GM23338 (cell line): ENCODE measurements around the gene POLR1A. TPM values are rescaled to one million over a fixed set of nuclear protein-coding genes. Genes with fewer than 3 reads are reported as not detected.
A peak's percentile ranks its signal among the peaks of the same experiment; 100 is the strongest.

Experiments
- ATAC-seq: fragments of 200-7000 bp; cut with Tn5 transposase; 3 replicates; pipeline ENCODE4 v1.9.1; 2020
- DNase-seq: peaks from one replicate; pipeline ENCODE4 v3.0.0-alpha.2; 2015; ENCODE audit warnings: low spot score
- H2AFZ ChIP-seq: fragments of 200-600 bp; sonication (generic); 2 replicates; pipeline ENCODE4 v1.8.0; 2016; ENCODE audit warnings: antibody characterized with exemption, mild to moderate bottlenecking, moderate library complexity
- H3F3A ChIP-seq: fragments of 200-600 bp; sonication (generic); replicated peaks from 2 replicates; pipeline ENCODE4 v1.8.0; 2017; ENCODE audit warnings: antibody characterized with exemption, mixed run types, low read depth
- H3K27ac ChIP-seq: fragments of 200-600 bp; sonication (generic); 2 replicates; pipeline ENCODE4 v1.6.1; 2016; ENCODE audit warnings: low read depth
- H3K27me3 ChIP-seq: fragments of 200-600 bp; sonication (generic); 2 replicates; pipeline ENCODE4 v1.8.0; 2016; ENCODE audit warnings: mild to moderate bottlenecking, mixed run types, moderate library complexity; ENCODE audit not compliant: insufficient read depth
- H3K36me3 ChIP-seq: fragments of 200-600 bp; sonication (generic); 2 replicates; pipeline ENCODE4 v1.8.0; 2016; ENCODE audit warnings: mild to moderate bottlenecking; ENCODE audit not compliant: insufficient read depth
- H3K4me1 ChIP-seq: fragments of 200-600 bp; sonication (generic); 2 replicates; pipeline ENCODE4 v1.8.0; 2016; ENCODE audit warnings: mild to moderate bottlenecking, moderate library complexity; ENCODE audit not compliant: insufficient read depth
- H3K4me2 ChIP-seq: fragments of 200-600 bp; sonication (generic); 2 replicates; pipeline ENCODE4 v1.7.1; 2017; ENCODE audit warnings: mixed run types
- H3K4me3 ChIP-seq: fragments of 200-600 bp; sonication (generic); 2 replicates; pipeline ENCODE4 v1.6.1; 2016; ENCODE audit warnings: mixed run types
- H3K79me2 ChIP-seq: fragments of 200-600 bp; sonication (generic); replicated peaks from 2 replicates; pipeline ENCODE4 v1.8.0; 2017; ENCODE audit warnings: mild to moderate bottlenecking; ENCODE audit not compliant: insufficient read depth
- H3K9me2 ChIP-seq: fragments of 200-600 bp; sonication (generic); 2 replicates; pipeline ENCODE4 v1.8.0; 2017; ENCODE audit not compliant: insufficient read depth
- H4K20me1 ChIP-seq: fragments of 200-600 bp; sonication (generic); replicated peaks from 2 replicates; pipeline ENCODE4 v1.8.0; 2017; ENCODE audit warnings: mild to moderate bottlenecking; ENCODE audit not compliant: insufficient read depth
- H3K27ac Mint-ChIP-seq: 2 replicates; pipeline ENCODE4 v1.8.0; 2020; ENCODE audit warnings: inconsistent platforms, mild to moderate bottlenecking, moderate library complexity, mixed read lengths
- H3K27me3 Mint-ChIP-seq: 3 replicates; pipeline ENCODE4 v1.8.0; 2022; ENCODE audit warnings: low read depth, mild to moderate bottlenecking, moderate library complexity, mixed read lengths, inconsistent platforms; ENCODE audit not compliant: insufficient read depth, poor library complexity
- H3K36me3 Mint-ChIP-seq: 3 replicates; pipeline ENCODE4 v1.8.0; 2021; ENCODE audit warnings: low read depth, mild to moderate bottlenecking, inconsistent platforms, moderate library complexity, mixed read lengths
- H3K4me1 Mint-ChIP-seq: 3 replicates; pipeline ENCODE4 v1.8.0; 2020; ENCODE audit warnings: mild to moderate bottlenecking, inconsistent platforms, mixed read lengths
- H3K4me3 Mint-ChIP-seq: 3 replicates; pipeline ENCODE4 v1.8.0; 2021; ENCODE audit warnings: moderate library complexity, mild to moderate bottlenecking, inconsistent platforms, mixed read lengths
- H3K9me3 Mint-ChIP-seq: 3 replicates; pipeline ENCODE4 v1.8.0; 2020; ENCODE audit warnings: moderate library complexity, mild to moderate bottlenecking, inconsistent platforms, mixed read lengths
- CREB1 ChIP-seq: fragments of 250-450 bp; sonication (Bioruptor Pico); IDR thresholded peaks from 2 replicates; pipeline ENCODE4 v1.5.0; 2020; ENCODE audit warnings: low read depth, mild to moderate bottlenecking, moderate library complexity
- ETS1 ChIP-seq: IDR thresholded peaks from 2 replicates; pipeline ENCODE4 v1.6.1; 2016; ENCODE audit warnings: antibody characterized with exemption
- EZH2 ChIP-seq: fragments of 200-600 bp; sonication (generic); IDR thresholded peaks from one replicate; pipeline ENCODE4 v1.8.0; 2017; ENCODE audit warnings: antibody characterized with exemption, mild to moderate bottlenecking, low read depth; ENCODE audit not compliant: unreplicated experiment
- NANOG ChIP-seq: IDR thresholded peaks from 2 replicates; pipeline ENCODE4 v1.6.1; 2016; ENCODE audit warnings: antibody characterized with exemption, borderline replicate concordance
- POLR2AphosphoS5 ChIP-seq: IDR thresholded peaks from 2 replicates; pipeline ENCODE4 v1.6.1; 2016; ENCODE audit warnings: antibody characterized with exemption, low read depth
- REST ChIP-seq: IDR thresholded peaks from one replicate; pipeline ENCODE4 v1.6.1; 2018; ENCODE audit warnings: antibody characterized with exemption; ENCODE audit not compliant: unreplicated experiment
- STAT1 ChIP-seq: IDR thresholded peaks from one replicate; pipeline ENCODE4 v1.6.1; 2016; ENCODE audit warnings: antibody characterized with exemption; ENCODE audit not compliant: unreplicated experiment
- ZNF114 ChIP-seq: fragments of 250-450 bp; sonication (Bioruptor Pico); IDR thresholded peaks from 2 replicates; pipeline ENCODE4 v1.5.0; 2020; ENCODE audit warnings: mild to moderate bottlenecking, moderate library complexity
- polyA plus RNA-seq: library from polyadenylated mRNA; unstranded; fragments of >200 nt; fragmentation: Nextera tagmentation; extraction: Ambion mirVana; gene quantifications from 2 replicates; pipeline ENCODE4 v1.2.1, GENCODE V29; 2016
- total RNA-seq: library from RNA; depleted of rRNA; stranded (reverse); fragments of >200 nt; shearing (Covaris generic); gene quantifications from 2 replicates; pipeline ENCODE4 v1.2.3, GENCODE V29; 2014

POLR1A gene
- total and polyA plus RNA-seq, 2 experiments from 2014 or later: 13.8 to 43.2 TPM

- ATAC-seq: no peak
Observed at GRCh38 chr2:86000131-86000937, 105.4 kb downstream of the POLR1A start.

More at GRCh38 chr2:86000131-86000937, 105.4 kb downstream of the POLR1A start:
- no peaks in the 10 kb centered on the region; the same call in 1 of the 2 replicates for H3K9me2 ChIP-seq
- peak overlapping the region; percentile 85 for H2AFZ ChIP-seq
- H3K4me1 ChIP-seq: peaks cover 8% of the 10 kb centered on the region; the same call in 1 of the 2 replicates
- H3K27ac Mint-ChIP-seq: peak overlapping the region; percentile 18; the same call in 1 of the 2 replicates
- H3F3A ChIP-seq: no peaks in the 10 kb centered on the region
- H3K4me1 Mint-ChIP-seq: peaks cover 11% of the 10 kb centered on the region
- H3K27ac ChIP-seq: no peak overlapping the region
- no peaks in the 10 kb centered on the region for H3K79me2 ChIP-seq
- H3K4me2 ChIP-seq: no peak overlapping the region
- H3K9me3 Mint-ChIP-seq: peaks cover 11% of the 10 kb centered on the region
- H3K27me3 Mint-ChIP-seq: peaks cover 2% of the 10 kb centered on the region
- DNase-seq: no peak
- TF ChIP-seq EZH2 (no peak), ETS1 (no peak), CREB1 (no peak), REST (no peak), POLR2AphosphoS5 (no peak), ZNF114 (CRISPR knock-in tag) (no peak), NANOG (no peak), STAT1 (no peak)
- no peaks in the 10 kb centered on the region for H3K36me3 Mint-ChIP-seq
- no peak overlapping the region for H3K4me3 Mint-ChIP-seq
- H3K36me3 ChIP-seq: no peaks in the 10 kb centered on the region
- no peaks in the 10 kb centered on the region for H4K20me1 ChIP-seq
- H3K4me3 ChIP-seq: no peak overlapping the region
- H3K27me3 ChIP-seq: no peaks in the 10 kb centered on the region
